Iris pigment epithelial cell (primary cell): ENCODE data around the gene FERMT3.
A peak's percentile ranks its signal among the peaks of the same experiment; 100 is the strongest.

Experiments
- DNase-seq: peaks from one replicate; pipeline ENCODE4 v3.0.0-alpha.2; 2011; ENCODE audit warnings: low read depth

The FERMT3 gene

GRCh38 chr11:64249563-64250414, 43.3 kb downstream of the FERMT3 start:
- DNase-seq: no peak

- DNase-seq: no peak
These were observed 44.0 kb downstream of the FERMT3 start for GRCh38 chr11:64250415-64251015.

DNA sequence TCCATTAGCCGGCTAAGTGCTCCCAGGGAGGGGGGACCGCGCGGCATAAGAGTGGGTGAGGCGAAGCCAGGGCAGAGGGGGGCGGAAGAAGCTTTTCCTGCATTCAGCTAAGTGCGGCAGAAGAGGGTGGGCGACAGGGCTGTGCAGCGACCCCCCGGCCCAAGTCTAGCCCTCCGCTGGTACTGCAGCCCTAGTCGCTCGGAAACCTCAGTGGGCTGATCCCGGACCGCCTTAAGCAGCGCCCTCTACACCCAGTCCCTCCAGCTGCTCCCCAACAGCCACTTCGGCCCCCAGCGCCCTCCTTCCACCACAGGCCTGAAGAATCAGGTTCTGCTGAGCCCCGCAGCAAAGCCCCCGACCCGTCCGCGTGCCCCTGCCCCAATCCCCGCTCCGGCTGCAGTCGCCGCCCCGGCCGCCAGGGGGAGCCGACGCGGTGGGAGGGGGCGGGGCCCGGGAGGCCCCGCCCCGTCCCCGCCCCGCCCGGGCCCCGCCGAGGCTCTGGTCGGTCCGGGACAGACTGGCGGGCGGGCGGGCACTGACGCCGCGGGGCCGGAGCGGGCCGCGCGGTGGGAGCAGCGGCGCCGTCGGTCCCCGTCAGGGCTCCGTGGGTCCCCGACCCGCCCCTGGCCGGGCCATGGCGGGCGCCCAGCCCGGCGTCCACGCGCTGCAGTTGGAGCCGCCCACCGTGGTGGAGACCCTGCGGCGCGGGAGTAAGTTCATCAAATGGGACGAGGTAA, 44.7 kb downstream of the FERMT3 start, which contains the start of gene PLCB3:
TSS of gene PLCB3 (plus strand) at position 515 of the 737 bp plus-strand sequence. CDS start at position 635, 120 bp downstream.
- DNase-seq: peak; percentile 29

DNA sequence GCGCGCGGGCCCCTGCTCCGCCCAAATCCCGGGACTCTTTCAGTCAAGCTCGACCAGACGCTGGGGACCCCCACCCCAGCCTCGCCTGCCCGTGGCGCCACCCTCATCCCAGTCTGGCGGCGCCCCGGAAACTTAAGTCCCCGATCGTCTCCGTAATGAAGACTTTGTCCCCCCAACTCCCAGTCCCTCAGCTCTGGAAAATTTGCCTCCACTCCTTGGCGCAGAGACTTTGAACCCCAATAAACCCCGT, 45.2 kb downstream of the FERMT3 start:
- no peak for DNase-seq

DNA sequence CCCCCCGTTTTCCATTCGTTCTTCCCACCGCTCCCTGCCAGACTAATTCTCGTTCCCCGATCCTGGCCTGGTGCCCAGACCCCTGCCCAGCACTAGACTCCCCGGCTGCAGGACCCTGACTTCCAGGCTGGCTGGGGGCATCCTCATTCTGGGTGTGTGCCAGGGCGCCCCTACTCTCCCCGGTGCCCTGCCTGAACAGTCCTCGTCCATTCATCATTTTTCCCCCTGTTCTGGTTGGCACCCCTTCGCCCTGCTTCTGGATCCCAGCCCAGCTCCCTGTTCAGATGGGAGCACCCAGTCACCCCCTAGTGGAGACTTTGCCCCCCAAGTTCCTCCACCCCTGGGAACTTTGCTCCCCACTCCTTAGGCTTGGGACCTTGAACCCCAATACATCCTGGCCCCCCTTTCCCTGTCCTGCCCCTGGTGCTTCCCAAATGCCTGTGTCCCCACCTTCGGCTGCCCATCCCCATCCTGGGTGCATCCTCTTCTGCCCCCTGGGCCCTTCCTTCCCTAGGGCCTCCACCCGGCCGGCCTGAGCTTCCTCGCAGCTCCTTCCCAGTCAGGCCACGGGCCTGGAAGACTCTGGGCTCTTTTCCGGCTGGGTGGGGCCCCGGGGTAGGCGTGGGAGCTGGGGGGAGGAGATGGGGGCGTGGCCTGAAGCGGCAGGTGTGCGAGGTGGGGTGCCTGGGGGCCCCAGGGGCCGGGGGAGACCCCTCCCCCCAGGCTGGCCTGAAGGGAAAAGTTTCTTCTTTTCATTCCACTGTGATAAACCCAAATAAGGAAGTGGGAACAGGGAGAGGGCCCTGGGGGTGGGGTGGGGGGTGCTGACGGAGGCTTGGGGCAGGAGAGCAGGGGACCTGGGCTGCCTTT, 45.7 kb downstream of the FERMT3 start:
- DNase-seq: peak; percentile 29

DNA sequence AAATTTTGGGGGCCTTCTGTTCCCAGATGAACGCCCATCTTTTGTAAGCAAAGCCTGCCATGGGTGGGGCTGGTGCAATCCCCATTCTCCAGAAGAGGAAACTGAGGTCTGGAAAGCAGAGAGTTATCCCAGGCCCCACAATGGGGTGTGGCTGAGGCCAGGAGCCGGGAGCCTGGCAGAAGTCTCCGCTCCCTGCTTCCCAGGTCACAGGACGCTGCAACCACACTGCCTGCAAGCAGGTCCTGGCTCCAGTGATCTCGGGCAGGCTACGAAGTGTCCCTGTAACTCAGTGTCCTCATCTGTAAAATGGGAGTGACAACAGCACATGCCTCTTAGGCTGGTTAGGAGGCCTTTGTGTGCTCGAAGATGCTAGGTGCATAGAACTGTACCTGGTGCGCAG, 46.5 kb downstream of the FERMT3 start:
- no peak for DNase-seq

DNA sequence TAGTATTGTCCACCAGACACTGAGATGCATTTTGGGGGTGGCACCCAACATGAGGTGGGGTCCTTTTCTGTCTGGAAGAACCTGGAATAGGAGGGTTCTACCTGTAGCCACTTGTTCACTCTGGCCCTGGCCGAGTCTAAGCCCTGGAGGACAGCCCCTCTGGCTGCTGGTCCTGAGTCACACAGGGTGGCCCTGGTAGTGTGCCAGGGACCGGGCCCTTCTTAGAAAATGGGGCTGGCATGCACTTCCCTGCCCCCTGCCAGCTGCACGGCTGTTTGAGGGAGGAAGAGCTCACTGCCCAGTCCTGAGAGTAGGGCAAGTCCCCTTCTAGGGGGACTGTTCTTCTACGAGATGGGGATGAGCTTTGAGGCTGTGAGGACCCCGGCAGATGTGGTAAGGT, 47.0 kb downstream of the FERMT3 start:
- DNase-seq: no peak

GRCh38 chr11:64254326-64254725, 47.8 kb downstream of the FERMT3 start:
- DNase-seq: no peak

DNA sequence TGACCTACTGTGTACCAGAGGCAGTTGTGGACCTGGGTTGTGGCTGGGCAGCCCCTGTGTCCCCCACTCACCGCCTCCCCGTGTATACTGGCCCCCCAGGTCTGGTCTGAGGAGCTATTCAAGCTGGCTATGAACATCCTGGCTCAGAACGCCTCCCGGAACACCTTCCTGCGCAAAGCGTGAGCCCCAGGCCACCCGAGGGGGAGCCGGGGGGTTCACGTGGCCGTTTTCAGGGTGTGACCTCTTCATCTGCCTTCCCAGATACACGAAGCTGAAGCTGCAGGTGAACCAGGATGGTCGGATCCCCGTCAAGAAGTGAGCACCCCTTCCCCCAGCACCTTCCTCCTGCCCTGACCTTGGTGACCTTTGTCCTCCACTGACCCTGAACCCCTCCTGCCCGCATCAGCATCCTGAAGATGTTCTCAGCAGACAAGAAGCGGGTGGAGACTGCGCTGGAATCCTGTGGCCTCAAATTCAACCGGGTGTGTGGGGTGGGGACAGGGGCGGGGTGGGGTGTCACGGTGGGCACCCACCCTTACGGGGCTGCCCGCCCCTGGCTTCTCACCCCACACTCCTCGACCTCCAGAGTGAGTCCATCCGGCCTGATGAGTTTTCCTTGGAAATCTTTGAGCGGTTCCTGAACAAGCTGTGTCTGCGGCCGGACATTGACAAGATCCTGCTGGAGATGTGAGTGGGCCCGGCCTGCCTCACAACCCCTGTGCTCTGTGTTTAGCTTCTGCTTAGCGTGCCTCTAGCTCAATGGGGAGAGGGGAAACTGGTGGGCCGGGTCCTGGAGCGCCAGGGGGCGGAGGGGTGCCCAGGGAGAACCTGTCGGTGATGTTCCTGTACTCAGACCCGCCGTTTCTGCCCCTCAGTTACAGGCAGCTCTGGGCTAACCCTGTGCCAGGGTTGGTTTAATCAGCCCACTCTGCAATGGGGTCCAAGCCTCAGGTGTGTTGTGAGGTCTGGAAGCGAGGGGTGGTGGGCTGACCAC, 48.9 kb downstream of the FERMT3 start:
- no peak for DNase-seq

GRCh38 chr11:64256300-64256699, 49.8 kb downstream of the FERMT3 start:
- DNase-seq: no peak

- no peak for DNase-seq
These were observed 51.8 kb downstream of the FERMT3 start for GRCh38 chr11:64258356-64258755.

DNA sequence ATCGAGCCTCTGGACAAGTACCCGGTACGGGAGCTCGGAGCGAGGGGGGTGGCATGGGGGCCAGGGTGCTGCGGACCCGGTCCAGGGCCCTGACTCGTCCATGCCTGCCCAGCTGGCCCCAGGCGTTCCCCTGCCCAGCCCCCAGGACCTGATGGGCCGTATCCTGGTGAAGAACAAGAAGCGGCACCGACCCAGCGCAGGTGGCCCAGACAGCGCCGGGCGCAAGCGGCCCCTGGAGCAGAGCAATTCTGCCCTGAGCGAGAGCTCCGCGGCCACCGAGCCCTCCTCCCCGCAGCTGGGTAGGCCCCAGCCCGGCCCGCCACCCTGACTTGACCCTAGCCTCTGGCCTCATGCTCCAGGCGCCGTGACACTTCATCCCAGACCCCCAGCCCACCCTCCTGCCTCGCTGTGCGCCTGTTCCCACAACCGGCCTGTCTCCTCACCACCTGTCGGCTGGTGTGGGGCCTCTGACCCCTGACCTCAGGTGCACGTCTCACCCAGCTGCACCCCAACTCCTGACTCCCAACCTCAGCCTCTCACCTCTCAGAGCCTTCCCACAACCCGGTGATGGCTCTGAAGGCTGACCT, 52.5 kb downstream of the FERMT3 start:
- no peak for DNase-seq

DNA sequence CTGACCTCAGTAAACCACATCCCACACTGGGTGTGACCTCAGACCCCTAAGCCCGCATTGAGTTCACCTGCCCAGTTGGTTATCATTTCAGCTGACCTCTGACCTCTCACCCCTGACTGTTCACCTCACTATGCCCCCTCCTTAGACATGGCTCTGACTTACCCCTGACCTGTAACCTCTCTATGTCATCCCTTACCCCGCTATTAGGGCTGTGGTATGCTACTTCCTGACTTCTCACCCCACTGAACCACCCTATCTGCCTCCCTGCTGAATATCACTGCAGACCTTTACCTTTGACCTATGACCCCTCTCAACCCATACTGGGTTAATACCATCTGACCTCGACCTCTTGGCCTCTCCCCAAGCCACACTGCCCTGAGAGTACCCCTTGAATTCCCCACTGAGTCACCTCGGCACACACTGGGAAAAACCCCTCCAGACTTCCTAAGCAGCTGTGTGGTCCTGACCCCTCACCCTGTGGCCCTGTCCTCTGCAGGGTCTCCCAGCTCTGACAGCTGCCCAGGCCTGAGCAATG, 53.1 kb downstream of the FERMT3 start:
- DNase-seq: no peak

GRCh38 chr11:64260147-64260708, 53.7 kb downstream of the FERMT3 start:
- DNase-seq: no peak

GRCh38 chr11:64261556-64262080, 55.1 kb downstream of the FERMT3 start:
- DNase-seq: no peak

DNA sequence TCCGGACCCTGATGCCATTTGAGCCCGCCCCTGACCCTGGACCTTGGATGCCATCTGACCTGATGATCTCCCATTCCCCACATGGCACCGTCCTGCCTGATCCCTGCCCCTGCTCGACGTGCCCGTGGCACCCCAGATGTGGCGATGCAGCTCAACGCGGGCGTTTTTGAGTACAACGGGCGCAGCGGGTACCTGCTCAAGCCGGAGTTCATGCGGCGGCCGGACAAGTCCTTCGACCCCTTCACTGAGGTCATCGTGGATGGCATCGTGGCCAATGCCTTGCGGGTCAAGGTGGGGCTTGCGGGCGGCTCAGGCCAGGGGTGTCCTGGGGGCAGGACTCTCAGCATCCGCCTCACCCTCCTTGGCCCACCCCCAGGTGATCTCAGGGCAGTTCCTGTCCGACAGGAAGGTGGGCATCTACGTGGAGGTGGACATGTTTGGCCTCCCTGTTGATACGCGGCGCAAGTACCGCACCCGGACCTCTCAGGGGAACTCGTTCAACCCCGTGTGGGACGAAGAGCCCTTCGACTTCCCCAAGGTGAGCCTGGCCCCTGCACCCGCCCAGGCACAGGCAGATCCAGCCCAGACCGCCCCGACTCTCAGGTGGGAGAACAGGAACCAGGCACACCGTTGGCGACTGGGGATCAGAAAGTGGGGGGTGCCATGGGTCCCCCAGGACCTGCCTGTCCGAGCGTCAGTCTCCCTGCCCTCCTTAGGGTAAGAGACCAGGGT, 55.9 kb downstream of the FERMT3 start:
- DNase-seq: no peak

GRCh38 chr11:64263021-64263946, 56.8 kb downstream of the FERMT3 start:
- peak; percentile 86 for DNase-seq

DNA sequence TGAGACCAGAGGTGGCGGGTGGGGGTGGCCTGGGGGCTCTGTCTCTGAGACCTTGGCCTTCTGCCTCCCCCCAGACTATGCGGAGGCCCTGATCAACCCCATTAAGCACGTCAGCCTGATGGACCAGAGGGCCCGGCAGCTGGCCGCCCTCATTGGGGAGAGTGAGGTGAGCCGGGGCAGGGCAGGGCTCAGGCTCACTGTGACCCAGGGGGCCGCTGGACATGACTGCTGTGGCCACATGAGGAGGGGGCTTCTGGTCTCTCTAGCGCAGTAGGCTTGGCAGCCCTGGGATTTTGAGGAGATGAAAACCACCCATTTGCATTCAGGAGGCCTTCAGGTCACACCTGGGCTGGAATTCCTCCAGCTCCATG, 57.4 kb downstream of the FERMT3 start:
- no peak for DNase-seq
